HG03521 (cell line): ENCODE results near the gene CPEB2.
"Not testable (repeated sequence)": the region's sequence is repeated elsewhere in the genome, so short reads cannot be mapped to it uniquely, and the experiment has no call there.

Source experiments
- ATAC-seq: cut with Tn5 transposase; IDR thresholded peaks from one replicate; pipeline ENCODE4 v1.9.1; 2021; ENCODE audit warnings: mild to moderate bottlenecking, moderate library complexity; ENCODE audit not compliant: unreplicated experiment

CPEB2 gene

GRCh38 chr4:15043922-15044321 is 41.6 kb downstream of the CPEB2 start:
- no peak for ATAC-seq

GRCh38 chr4:15054541-15054940 is 52.3 kb downstream of the CPEB2 start:
- no peak for ATAC-seq

- ATAC-seq = no peak
Measured at GRCh38 chr4:15060213-15060612, 57.9 kb downstream of the CPEB2 start.

GRCh38 chr4:15063341-15063740 is 61.1 kb downstream of the CPEB2 start:
- ATAC-seq = no peak

- no peak for ATAC-seq
Measured at GRCh38 chr4:15065516-15065915, 63.2 kb downstream of the CPEB2 start.

GRCh38 chr4:15066140-15066539 is 63.9 kb downstream of the CPEB2 start:
- no peak for ATAC-seq

- ATAC-seq = no peak
Measured at GRCh38 chr4:15068298-15068697, 66.0 kb downstream of the CPEB2 start.

- ATAC-seq = no peak
Measured at GRCh38 chr4:15075875-15076274, 73.6 kb downstream of the CPEB2 start.

- ATAC-seq = no peak
Measured at GRCh38 chr4:15077969-15078368, 75.7 kb downstream of the CPEB2 start.

- no peak for ATAC-seq
Measured at GRCh38 chr4:15078682-15079642, 76.7 kb downstream of the CPEB2 start.

GRCh38 chr4:15084780-15085179 is 82.5 kb downstream of the CPEB2 start:
- no peak for ATAC-seq

GRCh38 chr4:15085762-15086161 is 83.5 kb downstream of the CPEB2 start:
- ATAC-seq = not testable (repeated sequence)

- ATAC-seq = not testable (repeated sequence)
Measured at GRCh38 chr4:15086259-15086658, 84.0 kb downstream of the CPEB2 start.

- no peak for ATAC-seq
Measured at GRCh38 chr4:15088394-15089035, 86.2 kb downstream of the CPEB2 start.

GRCh38 chr4:15089979-15090378 is 87.7 kb downstream of the CPEB2 start:
- ATAC-seq = no peak

- ATAC-seq = no peak
Measured at GRCh38 chr4:15100380-15100779, 98.1 kb downstream of the CPEB2 start.

GRCh38 chr4:15100994-15101695 is 98.9 kb downstream of the CPEB2 start:
- no peak for ATAC-seq

GRCh38 chr4:15104825-15105224 is 102.5 kb downstream of the CPEB2 start:
- no peak for ATAC-seq

GRCh38 chr4:15106399-15106798 is 104.1 kb downstream of the CPEB2 start:
- no peak for ATAC-seq

GRCh38 chr4:15109600-15109999 is 107.3 kb downstream of the CPEB2 start:
- no peak for ATAC-seq

- no peak for ATAC-seq
Measured at GRCh38 chr4:15110120-15110571, 107.9 kb downstream of the CPEB2 start.
